ENCODE results near the gene TMEM69. TPM values are rescaled to one million over a fixed set of nuclear protein-coding genes. Genes with fewer than 3 reads are reported as not detected.
"Not testable (repeated sequence)": the region's sequence is repeated elsewhere in the genome, so short reads cannot be mapped to it uniquely, and the experiment has no call there.

The TMEM69 gene
- total RNA-seq, 2 donors from 2014 or later = 21.4 to 23.6 TPM

DNA sequence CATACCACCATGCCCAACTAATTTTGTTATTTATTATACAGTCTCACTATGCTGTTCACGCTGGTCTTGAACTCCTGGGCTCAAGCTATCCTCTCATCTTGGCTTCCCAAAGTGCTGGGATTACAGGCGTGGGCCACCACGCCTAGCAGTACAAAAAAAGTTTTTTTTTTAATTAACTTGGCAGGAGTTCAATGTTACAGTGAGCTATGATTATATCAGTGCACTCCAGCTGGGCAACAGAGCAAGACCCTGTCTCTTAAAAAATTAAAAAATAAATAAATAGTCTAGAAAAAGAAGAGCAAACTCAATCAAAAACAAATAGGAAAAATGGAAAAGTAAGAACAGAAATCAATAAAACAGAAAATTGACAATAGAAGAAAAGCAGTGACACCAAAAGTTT is 25.7 kb downstream of the TMEM69 start:
- intact Hi-C loops (cut with DNase I) = no loop called here
- no peak for DNase-seq

DNA sequence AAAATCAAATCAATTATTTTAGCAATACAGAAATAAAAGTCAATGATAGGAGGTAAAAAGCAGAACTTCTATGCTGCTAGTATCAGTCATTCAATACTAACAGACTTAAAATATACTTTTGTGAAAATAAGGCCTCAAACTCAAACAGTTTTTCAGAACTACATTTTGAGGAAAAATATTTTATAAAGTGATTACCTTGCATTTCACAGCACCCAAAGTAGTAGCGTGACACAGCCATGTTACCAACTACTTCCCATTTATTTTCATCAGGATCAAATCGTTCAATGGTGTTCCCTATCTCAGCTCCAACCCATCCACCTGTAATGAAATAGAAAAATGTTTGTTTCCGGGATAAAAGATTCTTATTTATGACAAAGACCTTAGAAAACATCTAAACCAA is 28.7 kb downstream of the TMEM69 start:
- Histone ChIP-seq H3K9me3 (no peaks in the 10 kb centered on the region), H3K9ac (ENCODE audit: low read depth in 2 of 2, low read length in 2 of 2) (no peak overlapping the region), H3K36me3 (peaks cover 5% of the 10 kb centered on the region), H3K4me3 (no peak overlapping the region), H3K4me1 (no peaks in the 10 kb centered on the region), H3K27me3 (no peaks in the 10 kb centered on the region), H3K27ac (no peak overlapping the region)
- intact Hi-C loops (cut with DNase I) = no loop called here
- TF ChIP-seq, protein P1, sequence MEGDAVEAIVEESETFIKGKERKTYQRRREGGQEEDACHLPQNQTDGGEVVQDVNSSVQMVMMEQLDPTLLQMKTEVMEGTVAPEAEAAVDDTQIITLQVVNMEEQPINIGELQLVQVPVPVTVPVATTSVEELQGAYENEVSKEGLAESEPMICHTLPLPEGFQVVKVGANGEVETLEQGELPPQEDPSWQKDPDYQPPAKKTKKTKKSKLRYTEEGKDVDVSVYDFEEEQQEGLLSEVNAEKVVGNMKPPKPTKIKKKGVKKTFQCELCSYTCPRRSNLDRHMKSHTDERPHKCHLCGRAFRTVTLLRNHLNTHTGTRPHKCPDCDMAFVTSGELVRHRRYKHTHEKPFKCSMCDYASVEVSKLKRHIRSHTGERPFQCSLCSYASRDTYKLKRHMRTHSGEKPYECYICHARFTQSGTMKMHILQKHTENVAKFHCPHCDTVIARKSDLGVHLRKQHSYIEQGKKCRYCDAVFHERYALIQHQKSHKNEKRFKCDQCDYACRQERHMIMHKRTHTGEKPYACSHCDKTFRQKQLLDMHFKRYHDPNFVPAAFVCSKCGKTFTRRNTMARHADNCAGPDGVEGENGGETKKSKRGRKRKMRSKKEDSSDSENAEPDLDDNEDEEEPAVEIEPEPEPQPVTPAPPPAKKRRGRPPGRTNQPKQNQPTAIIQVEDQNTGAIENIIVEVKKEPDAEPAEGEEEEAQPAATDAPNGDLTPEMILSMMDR (IDR thresholded peaks at IDR 0.05) = no peak
- no peak for DNase-seq

More for the DNA sequence above, 25.7 kb downstream of the TMEM69 start:
- Histone ChIP-seq H3K4me1 (no peaks in the 10 kb centered on the region), H3K4me3 (no peak overlapping the region), H3K36me3 (peaks cover 1% of the 10 kb centered on the region), H3K27me3 (no peaks in the 10 kb centered on the region), H3K9ac (ENCODE audit: low read depth in 2 of 2, low read length in 2 of 2) (no peak overlapping the region), H3K27ac (no peak overlapping the region), H3K9me3 (no peaks in the 10 kb centered on the region)
- TF ChIP-seq, protein P1 (IDR thresholded peaks at IDR 0.05) = no peak

DNA sequence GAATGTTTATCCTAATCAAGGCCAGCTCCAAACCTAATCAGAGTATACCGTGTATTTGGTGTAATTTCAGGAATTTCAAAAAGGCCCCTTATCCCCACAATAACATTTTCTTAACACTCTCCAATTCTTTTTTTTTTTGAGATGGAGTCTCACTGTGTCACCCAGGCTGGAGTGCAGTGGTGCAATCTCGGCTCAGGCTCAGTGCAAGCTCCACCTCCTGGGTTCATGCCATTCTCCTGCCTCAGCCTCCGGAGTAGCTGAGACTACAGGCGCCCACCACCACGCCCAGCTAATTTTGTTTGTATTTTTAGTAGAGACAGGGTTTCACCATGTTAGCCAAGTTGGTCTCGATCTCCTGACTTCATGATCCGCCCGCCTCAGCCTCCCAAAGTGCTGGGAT is 29.4 kb downstream of the TMEM69 start:
- H3K27me3 ChIP-seq; H3K36me3 ChIP-seq; intact Hi-C loops (cut with DNase I); H3K4me1 ChIP-seq; H3K27ac ChIP-seq; H3K9me3 ChIP-seq; DNase-seq; H3K9ac ChIP-seq (ENCODE audit: low read depth in 2 of 2, low read length in 2 of 2); H3K4me3 ChIP-seq: not testable (repeated sequence)

DNA sequence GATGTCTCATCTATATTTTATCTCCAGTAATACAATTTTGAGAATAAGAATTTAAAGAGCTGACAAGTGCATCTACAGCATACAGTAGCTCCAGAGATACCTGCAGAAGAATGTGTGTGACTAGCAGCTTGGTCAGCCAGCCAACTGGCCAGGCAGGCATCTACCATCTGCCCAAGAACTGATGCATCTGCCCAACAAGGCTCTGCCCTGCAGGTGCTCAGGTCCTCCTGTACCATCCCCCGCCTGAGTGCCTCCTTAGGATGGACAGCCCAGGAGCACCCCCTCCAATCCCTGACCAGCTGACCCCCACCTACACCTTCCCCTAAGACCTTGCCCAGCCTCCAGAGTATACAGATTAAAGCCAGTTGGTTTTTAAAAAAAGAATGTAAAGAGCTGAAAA is 30.3 kb downstream of the TMEM69 start:
- H3K36me3 ChIP-seq = peaks cover 5% of the 10 kb centered on the region
- H3K9me3 ChIP-seq = no peaks in the 10 kb centered on the region
- no peaks in the 10 kb centered on the region for H3K4me1 ChIP-seq
- H3K9ac ChIP-seq (ENCODE audit: low read depth in 2 of 2, low read length in 2 of 2) = no peak overlapping the region
- intact Hi-C loops (cut with DNase I) = no loop called here
- TF ChIP-seq, protein P1 (IDR thresholded peaks at IDR 0.05) = no peak
- no peak overlapping the region for H3K27ac ChIP-seq
- no peak overlapping the region for H3K4me3 ChIP-seq
- no peaks in the 10 kb centered on the region for H3K27me3 ChIP-seq
- no peak for DNase-seq

DNA sequence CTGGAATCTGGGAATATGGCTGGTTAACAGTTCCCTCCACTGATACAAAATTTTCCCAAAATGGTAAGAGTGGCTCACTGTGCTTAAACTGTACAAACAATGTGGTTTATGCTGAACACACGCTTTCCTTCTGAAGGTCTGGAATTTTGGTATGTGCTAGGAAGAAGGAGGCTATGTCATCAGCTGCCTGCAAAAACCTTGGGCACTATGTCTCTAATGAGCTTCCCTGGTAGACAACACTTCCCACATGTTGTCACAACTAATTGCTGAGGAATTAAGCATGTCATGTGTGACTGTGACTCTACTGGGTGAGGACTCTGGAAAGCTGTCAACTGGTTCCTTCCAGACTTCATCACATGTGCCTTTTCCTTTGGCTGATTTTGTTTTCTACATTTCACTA is 33.2 kb downstream of the TMEM69 start:
- Histone ChIP-seq H3K27me3 (no peaks in the 10 kb centered on the region), H3K9me3 (no peaks in the 10 kb centered on the region), H3K36me3 (peaks cover 5% of the 10 kb centered on the region), H3K4me3 (no peak overlapping the region), H3K27ac (no peak overlapping the region), H3K9ac (ENCODE audit: low read depth in 2 of 2, low read length in 2 of 2) (no peak overlapping the region), H3K4me1 (no peaks in the 10 kb centered on the region)
- TF ChIP-seq, protein P1 (IDR thresholded peaks at IDR 0.05) = no peak
- DNase-seq = no peak
- intact Hi-C loops (cut with DNase I) = no loop called here

DNA sequence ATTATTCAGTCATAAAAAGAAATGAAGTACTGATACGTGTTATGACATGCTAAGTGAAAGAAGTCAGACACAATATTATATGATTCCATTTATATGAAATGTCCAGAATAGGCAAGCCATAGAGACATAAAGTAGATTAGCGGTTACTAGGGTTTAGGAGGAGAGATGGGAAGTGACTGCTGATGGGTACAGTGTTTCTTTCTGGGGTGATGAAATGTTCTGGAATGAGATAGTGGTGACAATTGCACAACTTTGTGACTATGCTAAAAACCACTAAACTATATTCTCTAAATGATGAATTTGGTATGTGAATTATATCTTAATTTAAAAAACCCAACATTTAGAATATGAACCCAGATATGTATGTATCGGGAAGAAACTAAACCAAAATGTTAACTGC is 34.8 kb downstream of the TMEM69 start:
- TF ChIP-seq, protein P1 (IDR thresholded peaks at IDR 0.05) = no peak
- Histone ChIP-seq H3K9ac (ENCODE audit: low read depth in 2 of 2, low read length in 2 of 2) (no peak overlapping the region), H3K9me3 (no peaks in the 10 kb centered on the region), H3K27ac (no peak overlapping the region), H3K4me3 (no peak overlapping the region), H3K27me3 (no peaks in the 10 kb centered on the region), H3K36me3 (peaks cover 5% of the 10 kb centered on the region), H3K4me1 (no peaks in the 10 kb centered on the region)
- no peak for DNase-seq
- intact Hi-C loops (cut with DNase I) = no loop called here

Data from colonic mucosa (tissue), 4 donors.